Loucy (cell line): Measurements from ENCODE around the gene ZSCAN32.

Experiments used
- H2AFZ ChIP-seq: fragments of 200-600 bp; sonication (generic); 2 replicates; pipeline ENCODE4 v1.6.0; 2016; ENCODE audit warnings: antibody characterized with exemption, mild to moderate bottlenecking, low read length, moderate library complexity
- H3F3A ChIP-seq: fragments of 200-600 bp; 2 replicates; pipeline ENCODE4 v1.6.0; 2016; ENCODE audit warnings: antibody characterized with exemption, low read depth, mild to moderate bottlenecking
- H3K27me3 ChIP-seq: fragments of 200-600 bp; sonication (generic); 2 replicates; pipeline ENCODE4 v1.6.1; 2014; ENCODE audit warnings: low read length, mild to moderate bottlenecking; ENCODE audit not compliant: insufficient read depth, poor library complexity, severe bottlenecking
- H3K36me3 ChIP-seq: fragments of 200-600 bp; sonication (generic); 2 replicates; pipeline ENCODE4 v1.6.1; 2016; ENCODE audit warnings: low read length; ENCODE audit not compliant: insufficient read depth
- H3K4me1 ChIP-seq: fragments of 200-600 bp; sonication (generic); 2 replicates; pipeline ENCODE4 v1.5.1; 2014; ENCODE audit warnings: low read length, mild to moderate bottlenecking; ENCODE audit not compliant: insufficient read depth, poor library complexity, severe bottlenecking
- H3K4me2 ChIP-seq: fragments of 200-600 bp; sonication (generic); 2 replicates; pipeline ENCODE4 v1.6.0; 2014; ENCODE audit warnings: antibody characterized with exemption, low read length, low read depth, mild to moderate bottlenecking; ENCODE audit not compliant: poor library complexity, severe bottlenecking
- H3K4me3 ChIP-seq: fragments of 200-600 bp; sonication (generic); 2 replicates; pipeline ENCODE4 v1.5.1; 2014; ENCODE audit warnings: low read length, mild to moderate bottlenecking, mixed read lengths; ENCODE audit not compliant: poor library complexity, severe bottlenecking
- H3K79me2 ChIP-seq: fragments of 200-600 bp; sonication (generic); 2 replicates; pipeline ENCODE4 v1.6.1; 2014; ENCODE audit warnings: low read length; ENCODE audit not compliant: insufficient read depth
- H3K9ac ChIP-seq: fragments of 200-600 bp; sonication (generic); 2 replicates; pipeline ENCODE4 v1.6.0; 2014; ENCODE audit warnings: mild to moderate bottlenecking, low read depth, low read length, moderate library complexity; ENCODE audit not compliant: poor library complexity, severe bottlenecking
- H3K9me2 ChIP-seq: fragments of 200-600 bp; sonication (generic); replicated peaks from 2 replicates; pipeline ENCODE4 v1.6.1; 2016; ENCODE audit warnings: low read depth, low read length, mixed read lengths
- H3K9me3 ChIP-seq: fragments of 200-600 bp; sonication (generic); 2 replicates; pipeline ENCODE4 v1.6.1; 2014; ENCODE audit warnings: mild to moderate bottlenecking, antibody characterized with exemption, low read length, low read depth; ENCODE audit not compliant: insufficient read depth
- H4K20me1 ChIP-seq: fragments of 200-600 bp; sonication (generic); 2 replicates; pipeline ENCODE4 v1.6.0; 2014; ENCODE audit warnings: antibody characterized with exemption, low read length, mild to moderate bottlenecking; ENCODE audit not compliant: insufficient read depth, poor library complexity, severe bottlenecking
- EZH2phosphoT487 ChIP-seq: fragments of 200-600 bp; IDR thresholded peaks from 2 replicates; pipeline ENCODE4 v1.6.1; 2018; ENCODE audit warnings: antibody characterized with exemption, mild to moderate bottlenecking, moderate library complexity, borderline replicate concordance
- TF ChIP-seq, protein P1 (sequence below): fragments of 200-600 bp; sonication (generic); conservative IDR thresholded peaks from 2 replicates; pipeline ENCODE4 v1.5.1; 2014; ENCODE audit warnings: mild to moderate bottlenecking, antibody characterized with exemption, low read length

The ZSCAN32 gene

DNA sequence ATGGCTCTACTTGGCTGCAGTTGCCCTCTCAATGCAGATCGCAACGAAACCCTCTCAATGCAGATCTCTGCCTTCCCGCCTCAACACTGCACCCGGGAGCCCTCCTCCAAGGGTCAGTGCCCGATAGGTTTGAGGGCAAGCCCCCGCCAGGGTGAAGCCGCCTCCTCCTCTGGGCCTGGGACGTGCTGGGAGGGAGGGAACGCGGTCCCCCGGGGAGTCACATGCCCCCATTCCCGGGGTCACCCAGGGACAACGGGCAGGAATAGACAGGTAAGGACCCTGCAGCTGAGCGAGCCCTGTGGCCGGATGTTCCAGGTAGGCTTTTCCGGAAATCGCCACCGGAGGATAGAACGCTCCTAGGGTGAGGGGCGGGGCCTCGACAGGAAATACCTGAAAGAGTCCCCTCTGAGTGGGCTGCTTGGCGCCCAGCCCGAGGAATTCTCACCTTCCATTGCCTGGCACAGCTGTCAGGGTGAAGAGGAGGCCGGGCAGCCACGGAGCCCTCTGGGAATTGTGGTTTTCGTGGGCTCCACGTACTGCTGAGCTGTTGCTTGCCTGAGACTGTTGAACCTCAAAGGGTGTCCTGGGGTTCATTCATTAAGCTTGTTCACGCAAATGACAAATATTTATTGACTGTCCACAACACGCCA is 13.1 kb upstream of the ZSCAN32 start:
- Histone ChIP-seq H4K20me1 (no peaks in the 10 kb centered on the region), H3K27me3 (no peaks in the 10 kb centered on the region), H3K9me3 (peaks cover 1% of the 10 kb centered on the region; the same call in 1 of the 2 replicates), H3K4me1 (no peaks in the 10 kb centered on the region), H3K4me3 (no peak overlapping the region), H3K4me2 (no peak overlapping the region), H3K9ac (no peak overlapping the region), H3K9me2 (no peaks in the 10 kb centered on the region), H3K36me3 (peaks cover 1% of the 10 kb centered on the region; the same call in 1 of the 2 replicates), H2AFZ (no peak overlapping the region), H3K79me2 (no peaks in the 10 kb centered on the region), H3F3A (no peaks in the 10 kb centered on the region)
- TF ChIP-seq EZH2phosphoT487: no peak
- TF ChIP-seq, protein P1, sequence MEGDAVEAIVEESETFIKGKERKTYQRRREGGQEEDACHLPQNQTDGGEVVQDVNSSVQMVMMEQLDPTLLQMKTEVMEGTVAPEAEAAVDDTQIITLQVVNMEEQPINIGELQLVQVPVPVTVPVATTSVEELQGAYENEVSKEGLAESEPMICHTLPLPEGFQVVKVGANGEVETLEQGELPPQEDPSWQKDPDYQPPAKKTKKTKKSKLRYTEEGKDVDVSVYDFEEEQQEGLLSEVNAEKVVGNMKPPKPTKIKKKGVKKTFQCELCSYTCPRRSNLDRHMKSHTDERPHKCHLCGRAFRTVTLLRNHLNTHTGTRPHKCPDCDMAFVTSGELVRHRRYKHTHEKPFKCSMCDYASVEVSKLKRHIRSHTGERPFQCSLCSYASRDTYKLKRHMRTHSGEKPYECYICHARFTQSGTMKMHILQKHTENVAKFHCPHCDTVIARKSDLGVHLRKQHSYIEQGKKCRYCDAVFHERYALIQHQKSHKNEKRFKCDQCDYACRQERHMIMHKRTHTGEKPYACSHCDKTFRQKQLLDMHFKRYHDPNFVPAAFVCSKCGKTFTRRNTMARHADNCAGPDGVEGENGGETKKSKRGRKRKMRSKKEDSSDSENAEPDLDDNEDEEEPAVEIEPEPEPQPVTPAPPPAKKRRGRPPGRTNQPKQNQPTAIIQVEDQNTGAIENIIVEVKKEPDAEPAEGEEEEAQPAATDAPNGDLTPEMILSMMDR: no peak

DNA sequence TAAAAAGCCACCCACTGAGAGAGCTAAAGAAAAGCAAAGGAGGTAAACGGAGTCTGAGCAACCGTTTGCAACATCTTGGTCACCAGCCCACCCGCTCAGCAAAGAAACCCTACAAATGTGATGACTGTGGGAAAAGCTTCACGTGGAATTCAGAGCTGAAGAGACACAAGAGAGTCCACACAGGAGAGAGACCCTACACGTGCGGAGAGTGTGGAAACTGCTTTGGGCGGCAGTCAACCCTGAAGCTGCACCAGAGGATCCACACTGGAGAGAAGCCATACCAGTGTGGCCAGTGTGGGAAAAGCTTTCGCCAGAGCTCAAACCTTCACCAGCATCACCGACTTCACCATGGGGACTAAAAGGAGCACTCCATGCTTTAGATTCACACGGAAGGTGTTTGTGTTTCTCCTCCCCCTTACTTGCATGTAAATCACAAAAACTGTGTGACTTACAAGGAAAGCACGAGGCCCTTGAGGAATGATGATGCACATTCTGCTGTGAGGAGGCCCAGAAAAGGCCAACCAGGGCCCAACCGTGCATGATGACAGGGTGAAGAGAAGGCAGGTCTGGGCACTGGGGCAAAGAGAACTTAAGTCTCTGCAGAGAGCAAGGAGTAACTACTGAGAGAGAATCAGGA is 7.9 kb upstream of the ZSCAN32 start:
- H3K9me2 ChIP-seq: no peaks in the 10 kb centered on the region
- no peaks in the 10 kb centered on the region for H3F3A ChIP-seq
- no peaks in the 10 kb centered on the region for H3K4me1 ChIP-seq
- H3K9me3 ChIP-seq: peaks cover 19% of the 10 kb centered on the region; the same call in 1 of the 2 replicates
- TF ChIP-seq, protein P1: no peak
- TF ChIP-seq EZH2phosphoT487: no peak
- no peaks in the 10 kb centered on the region for H3K27me3 ChIP-seq
- H3K4me3 ChIP-seq: no peak overlapping the region
- peaks cover 5% of the 10 kb centered on the region; the same call in 1 of the 2 replicates for H3K79me2 ChIP-seq
- H3K36me3 ChIP-seq: peaks cover 9% of the 10 kb centered on the region; the same call in 1 of the 2 replicates
- H3K4me2 ChIP-seq: no peak overlapping the region
- no peaks in the 10 kb centered on the region for H4K20me1 ChIP-seq
- H2AFZ ChIP-seq: no peak overlapping the region
- H3K9ac ChIP-seq: no peak overlapping the region

DNA sequence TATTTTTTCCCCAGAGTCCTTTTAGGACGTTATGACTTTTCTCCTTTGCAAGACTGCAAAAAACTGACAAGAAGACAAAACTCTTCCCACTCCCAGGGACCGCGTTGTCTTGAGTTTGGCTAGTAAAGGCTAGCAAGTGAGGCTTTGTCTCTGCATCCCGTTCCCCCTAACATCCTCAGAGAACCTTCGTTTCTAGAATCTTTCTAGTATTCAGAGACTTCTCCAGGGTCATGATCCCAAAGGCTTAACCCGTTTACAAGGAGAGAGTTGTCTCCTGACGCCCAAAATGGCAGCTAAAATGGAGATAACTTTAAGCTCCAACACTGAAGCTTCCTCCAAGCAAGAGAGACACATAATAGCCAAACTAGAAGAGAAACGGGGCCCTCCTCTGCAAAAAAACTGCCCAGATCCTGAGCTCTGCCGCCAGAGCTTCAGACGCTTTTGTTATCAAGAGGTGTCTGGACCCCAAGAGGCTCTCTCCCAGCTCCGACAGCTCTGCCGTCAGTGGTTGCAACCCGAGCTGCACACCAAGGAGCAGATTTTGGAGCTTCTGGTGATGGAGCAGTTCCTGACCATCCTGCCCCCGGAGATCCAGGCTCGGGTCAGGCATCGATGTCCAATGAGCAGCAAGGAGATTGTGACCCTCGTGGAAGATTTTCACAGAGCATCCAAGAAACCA is 1.1 kb upstream of the ZSCAN32 start:
- peak overlapping the region; percentile 98 for H3K4me3 ChIP-seq
- H3K4me1 ChIP-seq: peaks cover 4% of the 10 kb centered on the region
- peak overlapping the region; percentile 67 for H2AFZ ChIP-seq
- H3F3A ChIP-seq: no peaks in the 10 kb centered on the region
- H4K20me1 ChIP-seq: no peaks in the 10 kb centered on the region
- no peaks in the 10 kb centered on the region for H3K36me3 ChIP-seq
- H3K27me3 ChIP-seq: no peaks in the 10 kb centered on the region
- no peaks in the 10 kb centered on the region for H3K9me2 ChIP-seq
- TF ChIP-seq, protein P1: no peak
- TF ChIP-seq EZH2phosphoT487: no peak
- 0 out of 2 replicates have a peak, but pooled peaks cover 2% of the 10 kb centered on the region for H3K9me3 ChIP-seq
- peak overlapping the region; percentile 86 for H3K9ac ChIP-seq
- peaks cover 28% of the 10 kb centered on the region for H3K79me2 ChIP-seq
- H3K4me2 ChIP-seq: peak overlapping the region; percentile 84
